HG02642 (cell line): ENCODE measurements around the gene DALRD3.

Source experiments
- ATAC-seq: cut with Tn5 transposase; IDR thresholded peaks from one replicate; pipeline ENCODE4 v1.9.1; 2021; ENCODE audit warnings: mild to moderate bottlenecking; ENCODE audit not compliant: unreplicated experiment, poor library complexity

The DALRD3 gene

DNA sequence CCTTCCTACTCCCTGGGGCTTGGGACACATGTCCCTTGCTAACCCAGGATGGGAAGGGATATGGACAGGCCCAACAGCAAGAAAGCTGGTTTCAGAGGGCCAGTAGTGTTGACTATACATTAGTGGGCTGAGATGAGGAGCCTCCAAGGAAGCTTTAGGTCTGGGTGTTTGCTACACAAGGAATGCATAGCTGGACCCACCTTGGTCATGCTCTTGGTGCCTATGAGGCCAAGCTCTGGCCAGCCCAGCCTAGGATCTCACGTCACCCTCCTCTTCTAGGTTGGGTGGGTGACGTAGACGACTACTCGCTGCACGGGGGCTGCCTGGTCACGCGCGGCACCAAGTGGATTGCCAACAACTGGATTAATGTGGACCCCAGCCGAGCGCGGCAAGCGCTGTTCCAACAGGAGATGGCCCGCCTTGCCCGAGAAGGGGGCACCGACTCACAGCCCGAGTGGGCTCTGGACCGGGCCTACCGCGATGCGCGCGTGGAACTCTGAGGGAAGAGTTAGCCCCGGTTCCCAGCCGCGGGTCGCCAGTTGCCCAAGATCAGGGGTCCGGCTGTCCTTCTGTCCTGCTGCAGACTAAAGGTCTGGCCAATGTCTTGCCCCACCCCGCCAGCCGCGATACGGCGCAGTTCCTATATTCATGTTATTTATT is 11.8 kb downstream of the DALRD3 start:
- peak; percentile 7 for ATAC-seq

DNA sequence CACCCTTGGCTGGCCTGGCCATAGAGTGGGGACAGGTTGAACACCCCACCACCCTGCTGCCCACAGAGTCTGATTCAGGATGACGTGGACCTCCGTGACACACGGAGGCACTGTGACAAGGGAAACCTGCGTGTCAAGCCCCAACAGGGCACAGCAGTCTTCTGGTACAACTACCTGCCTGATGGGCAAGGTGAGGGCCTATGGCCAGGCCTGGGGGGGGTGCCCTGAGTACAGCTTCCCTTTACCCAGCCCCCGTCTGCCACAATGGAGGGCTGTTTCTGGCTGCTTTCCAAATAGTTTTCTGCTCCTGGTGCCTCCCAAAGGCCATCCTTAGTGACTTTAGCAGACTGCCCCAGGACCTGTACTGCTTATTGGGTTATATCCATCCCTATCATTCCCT is 12.4 kb downstream of the DALRD3 start:
- no peak for ATAC-seq

DNA sequence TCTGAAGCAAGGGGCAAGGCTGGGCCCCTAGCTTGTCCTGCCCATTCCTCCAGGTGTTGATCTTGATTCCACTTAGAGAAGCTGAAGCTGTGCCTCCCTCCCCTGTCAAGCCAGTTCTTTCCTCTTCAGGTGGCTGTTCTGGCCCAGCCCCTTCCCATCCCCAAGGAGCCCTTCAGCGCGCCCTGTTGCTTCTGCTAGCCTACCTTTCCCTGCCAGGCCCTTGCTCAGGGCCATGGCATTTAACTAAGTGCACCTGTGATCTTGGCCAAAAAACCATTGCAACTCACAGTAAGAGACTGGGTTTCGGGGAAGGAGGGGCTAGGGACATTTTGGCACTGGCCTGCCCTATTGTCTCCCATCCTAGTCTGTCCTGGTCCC is 13.1 kb downstream of the DALRD3 start:
- ATAC-seq, result no peak

DNA sequence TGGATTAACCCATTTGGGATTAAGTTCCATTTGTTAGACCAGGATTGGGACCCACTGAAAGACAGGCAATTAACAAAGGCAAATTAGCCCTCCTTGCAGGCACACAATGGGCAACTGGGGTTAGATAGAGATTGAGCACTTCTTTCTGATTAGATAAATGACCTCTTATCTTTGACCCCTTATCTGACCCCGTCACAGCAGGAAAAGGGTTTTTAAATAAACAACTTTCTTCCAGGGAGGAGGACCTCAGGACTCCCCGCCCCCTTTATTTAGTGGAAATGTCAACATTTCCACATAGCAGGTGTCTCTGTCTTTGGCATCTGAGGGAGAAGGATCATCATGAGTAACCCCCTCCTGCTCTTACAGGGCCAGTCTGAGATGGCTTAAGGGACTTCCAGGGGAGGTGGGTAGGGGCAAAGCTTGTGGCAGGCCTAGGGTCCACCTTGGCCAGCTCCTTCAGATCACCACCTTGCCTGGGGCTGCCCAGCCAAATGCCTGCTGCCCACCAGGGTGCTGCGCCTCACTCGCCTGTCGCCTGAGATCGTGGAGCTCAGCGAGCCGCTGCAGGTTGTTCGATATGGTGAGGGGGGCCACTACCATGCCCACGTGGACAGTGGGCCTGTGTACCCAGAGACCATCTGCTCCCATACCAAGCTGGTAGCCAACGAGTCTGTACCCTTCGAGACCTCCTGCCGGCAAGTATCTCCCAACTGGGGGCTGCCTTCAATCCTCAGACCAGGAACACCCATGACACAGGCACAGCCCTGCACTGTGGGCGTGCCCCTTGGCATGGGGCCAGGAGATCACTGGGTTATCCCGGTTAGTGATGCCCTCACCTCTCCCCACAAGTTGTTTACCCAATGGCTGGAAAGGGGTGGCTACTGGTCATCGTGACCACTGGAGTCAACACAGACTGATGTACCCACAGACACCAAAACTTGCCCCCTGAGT is 13.8 kb downstream of the DALRD3 start:
- ATAC-seq, result no peak

DNA sequence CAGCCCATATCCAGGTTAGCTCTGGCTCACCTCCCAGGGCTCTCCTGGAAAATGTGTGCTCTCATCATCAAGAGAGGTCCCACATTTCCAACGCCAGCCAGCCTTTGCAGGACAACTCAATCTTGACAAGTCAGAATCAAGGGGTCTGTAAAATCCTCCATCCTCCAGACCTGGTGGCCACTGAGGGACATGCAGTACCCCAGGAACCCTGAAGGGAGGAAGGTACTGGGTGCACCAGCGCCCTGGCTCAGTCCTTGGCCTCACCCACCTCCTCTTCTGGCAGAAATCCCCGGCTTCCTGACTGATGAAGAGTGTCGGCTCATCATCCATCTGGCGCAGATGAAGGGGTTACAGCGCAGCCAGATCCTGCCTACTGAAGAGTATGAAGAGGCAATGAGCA is 17.2 kb downstream of the DALRD3 start:
- no peak for ATAC-seq

DNA sequence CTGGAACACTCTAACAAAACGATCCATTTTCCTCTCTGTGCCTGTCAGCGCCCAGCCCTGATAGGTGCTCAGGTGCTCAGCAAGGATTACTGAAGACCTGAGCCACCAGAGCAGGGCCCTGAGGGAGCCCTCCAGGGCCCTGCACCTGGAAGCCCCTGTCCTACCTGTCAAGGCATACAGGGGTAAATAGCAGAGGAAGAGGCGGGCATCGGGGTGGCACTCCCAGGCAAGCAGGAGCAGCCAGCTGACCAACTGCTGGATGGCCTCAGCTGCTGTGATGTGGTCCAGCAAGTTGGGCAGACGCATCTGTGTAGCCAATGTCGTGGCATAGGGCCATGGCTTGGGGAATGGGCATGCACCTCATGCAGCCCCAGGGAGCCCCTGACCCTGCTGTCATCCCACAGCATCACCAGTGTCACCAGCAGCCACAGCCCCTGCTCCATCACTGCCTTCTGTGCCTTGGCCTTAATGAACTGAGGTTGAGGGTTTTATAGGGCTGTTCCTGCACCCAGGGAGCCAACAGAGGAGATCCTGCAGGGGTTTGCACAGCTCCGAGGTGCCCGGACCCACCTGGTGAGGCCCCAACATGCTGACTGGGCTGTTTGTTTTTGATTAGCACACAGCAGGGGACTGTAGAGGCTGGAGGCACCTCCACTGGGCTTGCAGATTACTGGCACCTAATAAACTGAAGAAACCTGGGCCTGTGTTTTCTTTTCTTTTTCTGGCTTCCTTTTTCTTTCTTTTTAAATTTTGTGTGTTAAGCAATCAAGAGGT is 19.1 kb downstream of the DALRD3 start:
- ATAC-seq, result no peak

DNA sequence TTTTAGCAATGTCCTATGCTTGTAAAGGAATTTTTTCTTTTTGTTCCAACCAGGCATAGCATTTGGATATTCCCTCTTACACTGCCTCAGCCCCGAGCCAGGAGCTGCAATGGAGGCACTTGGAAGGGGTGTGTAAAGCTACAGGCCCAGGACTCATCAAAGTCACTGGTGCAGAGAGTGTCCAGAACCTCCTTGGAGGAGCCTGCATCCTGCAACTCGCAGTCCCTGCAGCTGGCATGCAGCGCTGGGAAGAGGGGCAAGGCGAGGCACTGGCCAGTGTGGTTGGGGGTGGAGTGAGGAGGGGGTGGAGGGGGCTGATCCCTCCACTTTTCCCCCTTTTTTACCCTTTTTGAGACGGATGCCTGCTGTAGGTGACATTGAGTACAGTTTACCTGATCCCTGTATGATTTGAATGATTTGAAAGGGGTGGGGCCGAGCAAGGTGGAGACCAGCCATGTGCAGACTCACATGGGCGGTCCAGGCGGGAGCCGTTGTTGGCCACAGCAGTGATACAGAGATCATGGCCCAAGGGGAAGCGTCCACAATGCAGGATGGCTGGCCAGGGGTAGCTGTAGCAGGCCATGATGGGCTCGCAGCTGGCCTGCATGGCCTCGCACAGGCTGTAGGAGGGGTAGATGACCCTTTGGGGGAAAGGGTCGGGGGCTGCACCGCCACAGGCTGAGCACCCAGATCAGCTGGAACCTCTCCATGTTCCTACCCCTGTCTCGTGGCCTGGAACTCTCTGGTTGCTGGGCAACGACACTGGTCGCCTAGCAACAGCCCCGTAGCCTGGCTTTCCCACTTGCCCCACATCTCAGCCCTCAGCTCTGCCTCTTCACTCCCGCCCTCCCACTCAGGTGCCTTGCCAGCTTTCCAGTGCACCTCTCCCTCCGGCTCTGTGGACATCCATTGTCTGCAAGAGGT is 20.4 kb downstream of the DALRD3 start:
- ATAC-seq, result no peak

DNA sequence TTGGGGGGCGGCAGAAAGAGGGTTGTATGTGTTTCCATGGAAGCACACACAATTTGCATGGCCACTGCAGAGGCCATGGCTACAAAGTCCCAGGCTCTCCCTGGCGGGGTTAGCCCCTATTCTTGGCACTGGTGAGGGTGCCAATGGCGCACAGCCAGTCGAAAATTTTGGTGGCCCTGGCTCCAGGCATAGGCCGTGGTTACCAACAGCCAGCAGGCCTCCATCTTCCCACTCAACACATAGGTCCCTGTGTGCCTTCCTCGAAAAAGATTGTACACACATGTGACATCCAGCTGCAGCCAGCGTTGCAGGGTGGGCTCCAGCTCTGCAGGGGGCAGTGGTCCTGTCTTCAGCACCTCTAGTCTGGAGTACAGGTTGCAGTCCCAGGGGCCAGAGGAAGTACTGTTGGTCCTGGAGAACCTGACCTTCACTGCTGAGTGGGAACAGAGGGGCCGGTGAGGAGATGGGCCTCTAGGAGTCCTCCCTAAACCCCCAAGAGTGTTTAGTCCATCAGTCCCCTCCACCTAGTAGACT is 21.2 kb downstream of the DALRD3 start:
- no peak for ATAC-seq

DNA sequence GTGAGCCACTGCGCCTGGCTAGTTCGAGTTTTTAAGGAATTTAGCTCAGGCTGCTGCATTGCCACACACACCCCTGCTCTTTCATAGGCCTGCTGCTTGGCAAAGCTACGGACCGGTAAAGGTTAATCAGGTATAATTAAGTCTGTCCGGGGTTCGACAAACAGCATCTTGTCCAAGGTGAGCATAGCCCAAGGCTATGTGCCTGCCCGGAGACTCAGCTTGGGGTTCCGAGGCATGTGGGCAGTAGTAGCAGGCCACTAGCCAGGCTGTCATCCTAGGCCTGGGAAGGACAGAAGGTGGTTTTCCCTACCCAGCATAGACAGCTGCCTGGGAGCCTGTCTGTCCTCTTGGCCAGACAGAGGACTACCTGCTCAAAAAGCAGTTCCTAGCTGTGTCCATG is 21.7 kb downstream of the DALRD3 start:
- no peak for ATAC-seq

DNA sequence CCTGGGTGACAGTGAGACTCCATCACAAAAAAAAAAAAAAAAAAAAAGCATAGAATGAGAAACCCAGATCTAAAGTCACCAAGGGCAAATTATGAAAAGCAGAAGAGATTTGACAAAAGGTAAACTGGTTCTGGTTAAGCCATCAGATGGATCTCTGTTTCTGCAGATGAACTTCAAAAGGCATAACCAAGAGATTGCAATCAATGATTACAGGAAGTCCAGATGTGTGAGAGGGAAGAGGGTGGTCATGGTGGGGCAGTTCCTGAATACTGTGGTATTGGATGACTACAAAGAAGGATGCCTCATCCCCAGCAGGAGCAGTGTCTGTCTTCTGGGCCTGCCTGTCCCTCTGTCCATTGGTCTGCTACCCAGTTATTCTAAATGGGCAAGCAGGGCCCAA is 24.5 kb downstream of the DALRD3 start:
- no peak for ATAC-seq

DNA sequence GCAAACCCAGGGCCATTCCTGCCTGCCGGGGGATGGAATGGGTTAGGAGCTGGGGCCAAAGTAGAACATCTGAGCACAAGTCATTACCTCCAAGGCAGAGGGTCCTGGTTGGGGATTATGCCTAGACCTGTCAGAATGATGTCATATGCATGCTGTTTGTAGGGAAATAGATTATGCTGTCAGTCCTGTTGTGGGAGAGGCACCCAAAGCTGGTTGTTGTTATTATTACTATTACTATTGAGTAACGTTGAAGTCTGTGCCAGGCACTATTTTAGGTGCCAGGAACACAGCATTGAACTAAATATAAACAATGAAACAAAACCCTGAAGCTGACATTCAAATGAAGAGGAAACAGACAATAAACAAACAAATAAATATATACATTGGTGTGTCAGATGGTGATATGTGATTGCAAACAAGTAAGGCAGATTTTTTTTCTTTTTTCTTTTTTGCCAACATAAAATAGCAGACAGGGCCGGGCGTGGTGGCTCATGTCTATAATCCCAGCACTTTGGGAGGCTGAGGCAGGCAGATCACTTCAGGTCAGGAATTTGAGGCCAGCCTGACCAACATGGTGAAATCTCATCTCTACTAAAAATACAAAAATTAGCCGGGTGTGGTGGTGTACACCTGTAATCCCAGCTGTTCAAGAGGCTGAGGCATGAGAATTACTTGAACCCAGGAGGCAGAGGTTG is 26.4 kb downstream of the DALRD3 start:
- ATAC-seq, result no peak

DNA sequence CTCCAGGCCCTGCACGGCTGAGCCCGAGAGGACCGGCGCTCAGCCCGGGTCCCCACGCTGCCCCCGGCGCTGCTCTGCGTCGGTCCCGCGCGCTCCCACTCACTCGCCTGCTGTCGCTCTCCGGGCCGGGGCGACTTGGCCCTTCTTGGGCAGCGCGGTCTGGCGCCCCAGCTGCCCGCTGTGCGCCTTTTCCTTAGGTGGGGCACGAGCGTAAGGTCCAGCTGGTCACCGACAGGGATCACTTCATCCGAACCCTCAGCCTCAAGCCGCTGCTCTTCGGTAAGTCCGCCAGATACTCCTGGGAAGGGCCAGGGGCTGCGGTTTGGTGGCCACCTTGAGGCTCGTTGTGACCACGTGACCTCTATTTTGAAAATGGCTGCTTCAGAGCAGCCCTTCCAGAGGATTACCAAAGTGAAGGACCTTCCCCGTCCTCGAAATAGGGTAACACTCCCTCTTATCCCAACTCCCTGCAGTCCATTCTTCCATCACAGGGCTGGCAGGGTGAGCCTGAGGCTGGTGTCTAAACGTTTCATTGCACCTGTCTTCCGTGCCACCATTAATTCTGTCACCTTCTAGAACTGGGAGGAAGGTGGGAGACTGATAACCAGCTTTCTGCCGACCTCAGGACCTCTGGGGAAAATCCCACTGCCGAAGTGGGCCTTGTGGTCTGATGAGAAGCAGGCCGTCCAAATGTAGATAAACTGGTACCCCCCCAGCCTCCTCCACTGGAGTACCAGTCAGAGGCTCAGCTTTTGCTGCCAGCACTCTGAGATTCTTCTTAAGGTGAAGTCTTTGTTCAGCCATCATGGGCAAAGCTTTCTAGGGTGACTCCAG is 27.5 kb downstream of the DALRD3 start:
- peak; percentile 15 for ATAC-seq

DNA sequence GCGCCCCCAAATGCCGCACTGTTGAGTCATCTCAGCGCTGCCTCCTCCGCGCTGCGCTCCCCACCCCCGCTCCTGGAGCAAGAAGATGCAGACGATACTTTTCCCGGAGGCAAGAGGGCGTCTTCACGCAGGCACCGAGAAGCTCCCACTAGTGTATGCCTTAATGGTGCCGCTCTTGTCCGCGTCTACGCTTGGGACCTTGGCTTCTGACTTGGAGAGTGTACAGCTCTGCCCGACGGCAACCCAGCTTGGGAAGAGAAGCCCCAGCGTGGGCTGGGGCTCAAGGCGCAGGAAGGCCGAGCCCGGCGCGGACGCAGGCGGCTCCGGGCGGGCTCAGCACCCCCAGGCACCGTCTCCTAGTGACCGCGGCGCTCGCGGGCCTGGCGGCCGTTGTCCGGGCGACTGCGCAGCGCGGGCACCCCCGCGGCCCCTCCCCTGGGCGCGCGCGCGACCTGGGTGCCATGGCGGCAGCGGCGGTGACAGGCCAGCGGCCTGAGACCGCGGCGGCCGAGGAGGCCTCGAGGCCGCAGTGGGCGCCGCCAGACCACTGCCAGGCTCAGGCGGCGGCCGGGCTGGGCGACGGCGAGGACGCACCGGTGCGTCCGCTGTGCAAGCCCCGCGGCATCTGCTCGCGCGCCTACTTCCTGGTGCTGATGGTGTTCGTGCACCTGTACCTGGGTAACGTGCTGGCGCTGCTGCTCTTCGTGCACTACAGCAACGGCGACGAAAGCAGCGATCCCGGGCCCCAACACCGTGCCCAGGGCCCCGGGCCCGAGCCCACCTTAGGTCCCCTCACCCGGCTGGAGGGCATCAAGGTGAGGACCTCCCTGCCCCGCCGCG is 28.4 kb downstream of the DALRD3 start, which contains the start of gene P4HTM:
TSS of gene P4HTM (plus strand) at position 446 of the 840 bp plus-strand sequence. CDS start at position 462, 16 bp downstream.
- peak; percentile 52 for ATAC-seq

DNA sequence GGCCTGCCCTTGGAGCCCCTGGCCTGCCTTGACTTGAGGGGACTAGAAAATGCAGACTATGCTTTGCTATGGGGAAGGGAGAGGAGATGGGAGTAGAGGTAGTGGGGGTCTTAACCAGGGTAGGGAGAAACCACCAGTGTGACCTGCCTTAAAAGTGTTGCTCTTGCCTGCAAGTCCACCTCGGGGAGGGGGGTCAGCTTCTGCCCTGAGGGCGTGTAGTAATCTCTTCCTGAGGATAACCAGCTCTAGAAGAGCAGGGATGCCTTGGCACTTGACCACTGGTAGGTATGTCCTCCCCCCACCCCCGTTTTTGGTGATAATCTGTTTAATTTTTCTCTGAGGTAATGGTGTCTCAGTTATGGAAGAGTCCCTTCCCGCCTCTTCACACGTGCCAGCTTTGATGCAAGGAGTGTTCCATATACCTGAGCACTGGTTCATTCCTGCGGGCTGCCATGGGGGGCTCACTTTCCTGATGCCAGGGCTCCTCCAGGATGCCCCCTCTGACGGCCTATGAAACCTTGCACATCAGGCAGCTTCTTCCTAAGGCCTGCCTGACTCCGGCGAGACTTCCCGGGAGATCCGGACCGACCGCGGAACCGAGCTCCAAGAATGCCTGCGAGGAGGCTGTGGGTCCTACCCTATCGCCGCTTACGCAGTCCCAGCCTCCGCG is 29.1 kb downstream of the DALRD3 start:
- no peak for ATAC-seq

DNA sequence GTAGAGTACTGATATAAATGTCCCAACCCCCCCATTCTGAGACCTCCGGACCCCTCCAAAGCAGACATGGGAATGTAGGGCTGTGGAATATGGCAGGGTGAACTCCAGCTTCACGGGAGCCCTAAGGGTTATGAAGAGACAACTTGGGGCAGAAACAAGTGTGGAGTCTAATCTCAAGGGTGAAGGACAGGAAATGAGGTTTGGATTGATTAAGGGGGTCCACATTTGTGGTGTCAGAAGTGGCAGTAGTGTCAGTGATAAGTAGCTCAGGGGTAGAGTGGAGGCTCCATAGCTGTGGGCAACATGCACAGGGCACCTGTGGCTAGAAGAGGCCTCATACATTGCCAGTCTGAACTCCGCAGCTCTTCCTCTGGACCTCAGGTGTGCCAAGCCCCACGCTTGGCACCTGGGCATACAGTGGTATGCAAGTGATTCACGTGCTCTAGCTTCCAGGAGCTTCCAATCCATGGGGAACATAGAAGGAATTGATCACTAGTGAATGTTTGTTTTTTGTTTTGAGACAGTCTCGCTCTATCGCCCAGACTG is 32.5 kb downstream of the DALRD3 start:
- ATAC-seq, result no peak

DNA sequence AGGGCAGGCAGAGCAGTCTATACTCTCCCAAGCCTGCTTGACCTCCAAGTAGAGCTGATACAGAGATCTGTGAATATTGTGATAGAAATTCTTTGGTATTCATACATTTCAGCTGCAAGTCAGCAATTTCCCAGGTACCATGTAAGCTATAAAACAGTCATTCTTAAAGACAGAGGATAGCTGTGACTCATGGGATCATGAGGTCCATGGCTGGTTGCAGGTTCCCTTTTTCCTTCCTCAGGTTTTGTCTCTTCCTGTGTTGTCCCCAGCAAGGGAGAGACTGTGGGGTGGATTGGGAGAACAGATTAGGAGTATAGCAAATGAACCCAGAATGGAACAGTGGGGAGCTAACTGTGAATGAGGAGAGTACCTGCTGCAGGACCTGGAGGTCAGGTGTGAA is 33.7 kb downstream of the DALRD3 start:
- ATAC-seq, result no peak
